GM18511 (cell line): ENCODE data around the gene PARS2.

Source experiments
- ATAC-seq: cut with Tn5 transposase; IDR thresholded peaks from one replicate; pipeline ENCODE4 v1.9.1; 2021; ENCODE audit warnings: mild to moderate bottlenecking, moderate library complexity; ENCODE audit not compliant: unreplicated experiment

PARS2 gene

DNA sequence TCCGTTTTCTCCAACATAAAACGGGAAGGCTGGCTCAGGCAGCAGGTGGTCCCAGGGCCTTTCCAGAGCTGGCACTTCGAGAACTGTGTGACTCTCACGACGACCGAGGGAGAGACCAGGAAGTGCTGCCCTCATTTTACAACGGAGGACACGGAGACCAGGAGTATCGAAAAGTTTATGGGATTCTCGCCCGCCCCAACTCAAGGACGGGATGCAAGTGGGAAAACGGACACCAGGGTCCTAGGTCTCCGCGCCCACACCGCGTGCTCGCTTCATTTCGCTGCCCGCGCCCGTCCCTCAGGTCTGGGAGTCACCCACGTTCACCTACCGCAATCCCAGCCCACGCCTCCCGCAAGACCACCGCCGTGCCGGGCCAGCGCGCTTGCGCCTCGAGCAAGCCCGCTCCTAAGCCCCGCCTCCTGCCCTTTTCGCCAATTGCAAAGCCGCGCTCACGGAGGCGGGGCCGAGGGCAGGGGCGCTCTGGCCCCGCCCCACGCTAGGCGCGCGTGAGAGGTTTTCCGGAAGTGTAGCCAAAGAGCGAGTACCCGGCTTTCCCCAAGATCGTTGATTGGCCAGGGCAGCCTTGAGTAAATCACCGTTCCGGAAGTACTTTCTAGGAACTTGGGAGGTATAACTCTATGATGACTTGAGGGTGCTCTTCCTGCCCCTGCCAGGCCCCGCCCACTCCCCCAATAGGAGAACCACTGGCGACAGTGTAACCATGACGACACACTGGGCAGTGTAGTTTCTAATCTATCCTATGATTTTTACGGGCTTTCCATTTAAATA is at the start of gene PARS2:
Gene PARS2 (minus strand): TSS at position 391 of the 789 bp plus-strand sequence. CDS start 5,362 bp downstream, outside the sequence.
- peak; percentile 98 for ATAC-seq

DNA sequence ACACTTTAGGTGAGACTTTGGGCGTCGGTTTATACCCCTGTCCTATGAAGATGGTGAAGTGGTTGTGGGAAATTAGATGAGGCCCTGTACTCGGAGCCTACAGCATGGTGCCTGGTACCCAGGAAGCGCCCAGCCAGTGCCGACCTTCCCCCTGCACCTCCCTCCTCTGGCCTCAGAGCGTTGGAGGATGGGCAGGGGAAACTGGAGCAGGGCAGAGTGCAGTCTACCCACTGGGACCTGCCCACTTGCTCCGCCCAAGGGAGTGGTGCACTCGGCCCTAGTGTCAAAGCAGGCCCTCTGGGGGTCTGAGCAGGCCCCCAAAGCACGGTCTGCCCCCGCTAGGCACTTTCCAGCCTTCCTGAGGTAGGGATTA is 49.8 kb upstream of the PARS2 start:
- no peak for ATAC-seq

DNA sequence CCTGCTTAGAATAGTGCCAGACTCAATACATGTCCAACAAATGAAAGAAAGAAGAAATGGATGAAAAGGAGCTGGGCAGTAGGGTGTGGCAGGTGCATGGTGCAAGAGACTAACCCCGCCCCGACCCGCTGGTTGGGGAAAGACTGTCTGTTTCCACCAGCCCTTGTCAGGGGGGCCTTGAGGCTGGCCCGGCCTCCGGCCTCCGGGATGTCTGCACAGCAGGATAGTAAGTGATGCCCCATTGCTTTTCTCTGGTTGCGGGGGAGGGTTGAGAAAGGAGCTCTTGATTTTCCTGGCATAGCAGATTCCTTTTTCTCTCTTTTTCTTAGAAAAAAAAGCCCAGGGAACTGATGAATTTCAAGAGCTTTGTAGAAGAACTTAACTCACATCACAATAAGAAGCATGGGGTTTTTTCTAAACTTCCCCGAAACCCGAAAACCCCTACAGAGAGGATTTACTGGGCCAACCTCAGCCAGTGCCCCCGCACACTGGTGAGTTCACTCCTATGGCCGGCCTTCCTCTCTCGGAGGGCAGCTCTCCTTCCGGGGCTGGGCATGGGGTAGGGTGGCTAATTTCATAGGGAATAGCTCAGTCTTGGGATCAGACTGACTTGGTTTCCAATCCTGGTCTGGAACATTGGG is 49.3 kb upstream of the PARS2 start:
- no peak for ATAC-seq

DNA sequence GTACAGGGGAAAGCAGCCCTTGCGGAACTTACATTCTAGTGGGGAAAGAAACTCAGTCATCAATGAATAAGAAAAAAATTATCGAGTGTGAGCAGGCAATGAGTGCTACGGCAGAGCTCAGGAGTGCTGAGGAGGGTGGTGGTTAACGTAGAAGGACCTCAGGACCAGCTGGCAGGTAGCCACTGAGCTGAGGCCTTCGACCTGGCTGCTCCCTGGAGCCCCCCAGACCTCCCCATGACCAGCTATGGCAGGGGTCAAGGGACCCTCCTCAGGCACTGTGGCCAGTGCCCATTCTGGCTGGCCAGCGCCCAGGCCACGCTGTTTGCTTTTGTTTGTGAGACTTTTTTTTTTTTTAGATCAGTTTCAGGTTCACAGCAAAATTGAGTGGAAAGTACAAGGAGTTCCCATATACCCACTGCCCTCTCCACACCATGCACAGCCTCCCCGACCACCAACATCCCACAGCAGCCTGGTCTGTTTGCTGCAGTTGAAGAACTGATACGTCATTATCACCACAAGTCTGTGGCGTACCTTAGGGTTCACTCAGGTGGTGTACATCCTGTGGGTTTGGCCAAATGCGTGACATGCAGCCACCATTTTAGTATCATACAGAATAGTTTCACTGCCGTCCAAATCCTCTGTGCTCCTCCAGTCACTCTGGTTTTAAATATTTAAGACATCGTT is 48.6 kb upstream of the PARS2 start:
- no peak for ATAC-seq

DNA sequence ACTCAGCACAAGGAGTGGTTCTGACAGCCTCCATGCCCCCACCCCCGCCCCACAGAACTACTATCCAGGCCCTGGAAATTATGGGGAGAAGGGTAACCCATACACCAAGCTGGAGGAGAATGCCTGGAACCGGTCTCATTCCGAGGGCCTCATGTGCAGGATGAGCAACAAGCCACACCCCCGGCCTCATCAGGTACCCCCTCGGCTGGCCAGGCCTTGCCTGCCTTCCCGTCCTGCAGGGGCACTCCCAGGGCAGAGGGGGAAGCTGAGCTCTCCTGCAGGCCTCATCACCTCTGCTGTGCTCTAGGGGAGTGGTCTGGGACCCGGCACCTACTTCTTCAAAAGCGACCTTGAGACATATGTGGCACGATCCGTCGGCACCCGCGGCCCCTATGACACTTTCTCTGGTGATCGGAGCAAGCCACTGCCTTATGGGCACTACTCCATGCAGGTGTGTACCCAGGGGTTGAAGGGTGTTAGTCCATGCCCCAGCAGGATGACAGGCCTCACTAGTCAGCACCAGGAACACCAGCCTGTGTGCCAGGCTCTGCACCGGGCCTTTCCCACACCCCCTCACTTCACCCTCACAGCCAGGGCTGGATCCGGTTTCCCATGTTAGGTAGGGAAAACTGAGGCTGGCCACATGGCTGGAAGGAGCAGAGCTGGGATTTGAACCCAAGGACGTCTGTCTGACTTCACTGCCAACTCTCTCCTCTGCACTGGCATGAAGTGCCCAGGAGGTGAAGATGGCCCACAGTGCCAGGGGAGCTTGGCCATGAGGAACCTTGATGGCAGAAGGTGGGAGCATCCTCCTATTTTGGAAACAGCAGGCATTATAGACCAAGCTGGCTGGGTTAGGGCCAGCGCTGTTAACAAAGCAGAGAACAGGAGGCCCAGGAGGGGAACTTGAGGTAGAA is 47.7 kb upstream of the PARS2 start:
- no peak for ATAC-seq

DNA sequence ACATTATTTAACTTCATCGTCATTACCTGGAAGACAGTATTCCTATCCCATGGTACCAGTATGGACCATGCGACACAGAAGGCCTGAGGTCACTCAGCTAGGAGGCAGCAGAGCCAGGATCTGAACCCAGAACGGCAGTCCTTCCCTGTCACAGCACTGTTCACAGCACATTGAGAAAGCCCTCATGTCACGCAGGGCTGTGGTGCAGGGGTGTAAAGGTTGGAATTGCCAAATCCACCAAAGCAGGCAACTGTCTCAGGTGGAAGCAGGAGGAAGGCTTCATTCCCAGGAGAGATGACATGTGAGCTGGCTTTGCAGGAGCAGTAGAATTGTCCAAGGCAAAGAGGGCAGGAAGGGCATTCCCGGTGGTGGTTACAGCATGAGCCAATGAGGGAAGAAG is 46.7 kb upstream of the PARS2 start:
- no peak for ATAC-seq

DNA sequence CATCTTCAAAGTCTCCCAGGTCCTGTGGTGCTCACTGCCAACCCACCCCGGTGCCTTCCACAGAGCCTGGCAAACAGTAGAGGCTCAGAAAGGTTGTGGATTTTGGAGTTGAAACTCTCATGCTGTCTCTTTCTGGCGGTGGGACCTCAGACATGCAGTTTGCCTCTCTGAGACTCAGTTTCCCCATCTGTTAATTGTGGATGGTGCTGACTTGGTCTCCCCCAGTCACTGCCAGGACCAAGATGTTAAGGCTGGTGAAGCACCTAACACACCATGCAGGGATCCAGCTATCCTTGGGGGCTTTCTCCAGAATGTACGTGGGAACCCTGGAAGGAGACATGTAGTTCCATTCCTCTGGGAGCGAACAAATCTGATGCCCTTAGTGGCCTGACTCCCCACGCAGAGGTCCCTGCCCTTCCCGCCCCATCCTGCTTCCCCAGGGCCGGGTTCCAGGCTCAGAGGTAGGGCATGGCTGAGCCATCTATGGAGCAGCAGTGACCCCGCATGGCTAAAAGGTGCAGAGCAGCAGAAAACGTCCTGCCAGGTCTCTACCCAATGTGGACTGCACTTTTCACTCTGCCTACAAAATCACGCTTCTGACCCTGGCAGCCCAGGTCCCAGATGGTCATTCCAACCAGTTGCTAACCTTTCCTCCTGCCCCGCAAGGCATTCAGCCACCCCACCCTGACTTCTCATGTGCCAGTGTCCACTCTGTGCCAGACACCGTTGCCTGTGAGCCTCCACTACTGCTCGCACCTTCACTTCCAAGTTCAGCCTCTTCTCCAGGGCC is 46.0 kb upstream of the PARS2 start:
- ATAC-seq, result peak; percentile 75

DNA sequence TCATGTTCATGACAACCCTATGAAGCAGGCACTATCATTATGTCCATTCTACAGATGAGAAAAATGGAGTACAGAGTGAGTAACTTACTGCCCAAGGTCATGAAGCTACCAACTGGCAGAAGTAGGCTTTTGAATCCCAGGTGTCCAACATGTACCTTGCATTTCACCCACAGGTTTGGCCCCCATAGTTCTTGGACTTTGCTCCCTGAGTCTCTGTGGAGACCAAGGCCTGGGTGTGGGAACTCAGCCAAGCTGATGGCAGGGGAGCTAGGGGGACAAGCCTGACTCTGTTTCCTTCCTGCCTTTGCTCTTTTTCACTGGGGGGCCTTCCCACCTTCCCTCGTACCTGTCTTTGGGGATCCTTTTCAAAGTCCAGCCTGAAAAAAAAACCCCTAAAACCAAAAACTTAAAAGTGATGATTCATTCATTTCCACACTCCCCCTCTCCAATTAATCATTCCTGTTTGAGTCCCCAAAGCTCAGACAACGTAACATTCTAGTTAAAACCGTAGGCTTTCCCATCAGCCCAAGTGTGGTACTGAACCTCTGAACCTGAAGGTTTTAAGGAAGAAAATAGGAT is 45.3 kb upstream of the PARS2 start:
- ATAC-seq, result no peak

DNA sequence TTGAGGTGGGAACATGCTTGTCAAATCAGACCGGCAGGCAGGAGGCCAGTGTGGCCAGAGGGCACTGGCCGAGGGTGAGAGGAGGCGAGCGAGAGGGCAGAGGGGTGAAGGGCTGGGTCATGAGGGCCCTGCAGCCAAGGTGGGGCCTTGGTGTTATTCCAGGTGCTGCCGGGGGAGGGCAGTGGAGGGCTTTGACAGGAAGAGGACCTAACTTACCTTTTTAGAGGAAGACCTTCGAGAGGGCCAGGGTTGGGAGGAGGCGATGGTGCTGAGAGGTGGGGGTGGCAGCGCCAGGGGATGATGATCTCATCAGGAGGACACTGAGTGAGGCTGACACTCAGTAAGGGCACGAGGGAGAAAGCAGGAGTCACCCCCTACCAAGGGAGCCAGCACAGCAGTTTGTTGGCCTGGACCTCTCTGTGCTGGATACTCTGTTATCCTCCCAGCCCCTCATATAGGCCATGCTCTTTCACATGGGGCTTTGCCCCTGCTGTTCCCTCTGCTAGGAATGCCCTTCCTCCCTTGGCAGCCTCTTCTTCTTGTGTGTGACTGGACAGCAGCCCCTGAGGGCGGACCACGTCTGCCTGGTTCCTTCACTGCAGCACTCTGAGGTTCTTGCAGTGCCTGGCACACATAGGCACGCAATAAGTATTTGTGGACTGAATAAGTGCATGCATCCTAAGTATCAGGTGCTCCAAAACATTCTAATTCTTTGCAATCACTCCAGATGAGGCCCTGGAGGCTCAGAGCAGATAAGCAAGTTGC is 44.3 kb upstream of the PARS2 start:
- no peak for ATAC-seq

DNA sequence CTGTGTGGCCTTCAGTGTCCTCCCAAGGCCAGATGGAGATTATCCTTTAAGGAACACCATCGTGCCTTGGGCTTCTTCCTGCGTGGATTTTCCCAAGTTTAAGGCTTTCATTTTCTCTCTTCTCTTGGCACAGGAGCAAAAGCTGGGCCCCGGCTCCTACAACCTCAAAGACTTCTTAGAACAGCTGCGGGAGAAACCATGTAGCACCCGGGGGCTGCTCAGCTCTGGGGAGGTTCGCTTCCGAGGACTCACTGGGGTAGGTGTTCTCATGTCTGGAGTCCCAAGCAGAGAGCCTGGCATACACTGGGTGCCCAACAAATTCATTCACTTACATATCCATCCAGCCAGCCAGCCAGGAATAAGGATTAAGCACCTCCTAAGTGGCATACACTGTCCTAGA is 43.4 kb upstream of the PARS2 start:
- no peak for ATAC-seq

DNA sequence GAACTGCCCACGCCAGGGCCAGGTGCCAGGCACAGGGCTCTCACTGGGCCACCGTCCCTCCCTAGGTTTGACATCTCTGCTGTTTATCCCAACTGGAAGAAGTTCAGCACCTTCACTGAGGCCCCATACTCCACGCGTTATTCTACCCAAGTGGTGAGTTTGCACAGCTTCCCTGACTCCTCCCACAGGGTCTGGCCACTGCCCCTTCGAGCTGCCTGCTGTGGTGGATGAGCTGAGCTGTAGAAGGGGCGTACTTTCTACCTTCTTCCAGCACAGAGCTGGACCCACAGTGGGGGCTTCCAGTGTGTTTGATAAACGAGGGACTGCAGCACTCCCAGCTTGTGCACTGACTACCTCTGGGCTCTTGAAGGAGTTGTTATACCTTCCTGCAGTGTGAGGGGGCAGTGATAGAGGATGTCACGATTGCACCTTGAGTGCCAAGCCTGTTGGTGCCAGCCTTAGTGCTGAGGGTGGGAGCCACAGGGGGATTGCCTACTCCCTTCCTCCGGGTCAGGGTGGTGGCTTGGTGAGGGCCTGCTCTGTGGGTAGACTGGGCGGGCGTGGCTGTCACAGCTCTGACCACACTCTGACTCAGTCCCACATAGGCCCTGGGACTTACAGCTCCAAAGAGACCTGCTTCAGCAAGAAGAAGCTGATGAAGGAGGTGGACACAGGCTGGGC is 42.7 kb upstream of the PARS2 start:
- ATAC-seq, result no peak

DNA sequence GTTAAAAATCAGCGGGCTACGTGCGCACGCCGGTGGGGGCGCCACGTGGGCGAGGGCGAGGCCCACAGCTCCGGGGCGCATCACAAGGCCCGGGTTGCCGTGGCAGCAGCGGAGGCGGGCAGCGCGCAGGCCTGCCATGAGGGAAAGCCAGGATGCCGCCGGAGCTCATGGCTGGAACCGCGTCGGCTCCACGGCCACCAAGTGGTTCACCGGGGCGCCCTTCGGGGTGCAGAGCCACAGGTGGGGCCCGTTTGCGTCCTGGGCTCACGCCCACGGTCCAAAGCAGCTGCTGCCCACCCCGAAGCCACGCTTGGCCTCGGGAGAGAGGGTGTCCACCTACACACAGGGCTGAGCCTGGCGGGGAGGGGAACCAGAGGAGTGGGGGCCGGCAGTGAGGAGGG is 41.7 kb upstream of the PARS2 start:
- ATAC-seq, result no peak

DNA sequence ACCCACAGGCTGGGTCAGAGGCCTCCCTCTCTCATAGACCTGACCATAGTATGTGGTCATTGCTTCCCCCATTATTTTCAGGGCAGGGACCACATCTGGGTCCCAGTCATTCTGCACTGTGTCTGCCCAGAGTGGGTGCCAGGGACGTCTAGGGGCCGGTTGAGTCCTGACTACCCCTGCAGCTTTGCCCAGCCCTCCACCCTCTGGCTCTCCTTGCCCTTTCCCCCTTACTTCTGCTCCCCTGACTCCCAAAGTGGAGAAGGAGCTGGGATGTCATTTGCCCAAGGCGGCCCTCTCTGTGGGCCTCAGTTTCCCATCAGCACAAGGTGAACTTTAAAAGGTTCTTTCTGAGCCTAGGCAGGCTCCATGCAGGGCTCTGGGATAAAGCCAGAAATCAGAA is 41.1 kb upstream of the PARS2 start:
- ATAC-seq, result no peak

DNA sequence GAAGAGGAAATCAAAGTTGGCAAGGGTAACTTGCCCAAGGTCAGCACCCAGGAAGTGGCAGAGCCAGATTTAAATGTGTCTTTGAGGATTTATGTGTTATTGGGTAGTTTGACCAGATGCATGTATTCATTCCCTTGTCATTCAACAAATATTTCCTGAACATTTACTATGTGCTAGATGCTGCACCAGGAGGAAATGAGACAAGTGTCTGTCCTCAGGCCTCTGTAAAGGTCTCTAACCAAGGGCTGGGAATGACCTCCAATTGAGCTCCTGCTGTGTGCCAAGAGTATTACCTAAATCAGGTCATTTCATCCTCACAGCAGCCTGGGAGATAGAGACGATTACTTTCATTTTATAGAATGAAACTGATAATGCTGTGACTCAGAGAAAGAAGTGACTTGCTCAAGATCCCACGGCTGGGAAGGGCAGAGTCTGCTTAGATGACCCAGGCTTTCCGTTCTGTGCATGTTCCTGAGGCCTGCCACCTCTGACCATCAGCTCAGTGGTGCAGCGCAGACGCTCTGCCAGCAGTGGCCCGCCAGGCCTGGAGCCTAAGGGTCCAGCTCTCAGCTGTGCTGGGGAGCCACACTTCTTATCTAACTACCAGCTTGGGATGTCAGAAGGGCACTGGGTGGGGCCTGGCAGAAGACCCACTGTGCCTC is 40.3 kb upstream of the PARS2 start:
- no peak for ATAC-seq

DNA sequence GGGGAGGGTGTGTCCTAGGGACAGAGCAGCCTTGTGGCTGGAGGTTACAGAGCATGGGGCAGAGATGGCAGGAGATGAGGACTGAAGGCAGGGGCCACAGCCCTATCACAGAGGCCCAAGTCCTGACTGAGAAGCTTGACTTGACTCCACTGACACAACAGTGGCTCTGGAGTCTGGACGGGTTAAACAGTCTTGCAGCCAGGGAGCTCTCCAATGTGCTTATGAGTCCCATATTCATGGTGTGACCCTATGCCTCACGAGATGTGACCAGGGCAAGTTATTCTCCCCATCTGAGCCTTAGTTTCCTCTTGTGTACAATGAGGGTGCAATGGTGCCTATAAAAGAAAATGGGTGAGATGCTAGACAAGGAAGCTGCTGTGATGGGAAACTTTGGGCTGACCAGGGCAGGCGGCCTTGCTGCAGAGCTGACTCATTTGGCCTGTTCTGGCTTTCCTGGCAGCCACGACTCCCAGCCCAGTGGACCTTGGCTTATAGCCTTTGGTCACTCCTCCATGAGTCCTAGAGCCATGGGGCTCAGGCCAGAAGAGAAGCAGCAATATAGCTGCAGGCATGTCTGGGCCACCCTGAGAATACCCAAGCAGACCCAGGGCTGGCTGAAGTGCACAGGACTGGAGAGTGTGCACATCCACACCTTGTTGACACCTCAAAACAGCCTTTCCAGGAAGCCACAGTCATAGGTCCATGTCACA is 39.6 kb upstream of the PARS2 start:
- no peak for ATAC-seq

DNA sequence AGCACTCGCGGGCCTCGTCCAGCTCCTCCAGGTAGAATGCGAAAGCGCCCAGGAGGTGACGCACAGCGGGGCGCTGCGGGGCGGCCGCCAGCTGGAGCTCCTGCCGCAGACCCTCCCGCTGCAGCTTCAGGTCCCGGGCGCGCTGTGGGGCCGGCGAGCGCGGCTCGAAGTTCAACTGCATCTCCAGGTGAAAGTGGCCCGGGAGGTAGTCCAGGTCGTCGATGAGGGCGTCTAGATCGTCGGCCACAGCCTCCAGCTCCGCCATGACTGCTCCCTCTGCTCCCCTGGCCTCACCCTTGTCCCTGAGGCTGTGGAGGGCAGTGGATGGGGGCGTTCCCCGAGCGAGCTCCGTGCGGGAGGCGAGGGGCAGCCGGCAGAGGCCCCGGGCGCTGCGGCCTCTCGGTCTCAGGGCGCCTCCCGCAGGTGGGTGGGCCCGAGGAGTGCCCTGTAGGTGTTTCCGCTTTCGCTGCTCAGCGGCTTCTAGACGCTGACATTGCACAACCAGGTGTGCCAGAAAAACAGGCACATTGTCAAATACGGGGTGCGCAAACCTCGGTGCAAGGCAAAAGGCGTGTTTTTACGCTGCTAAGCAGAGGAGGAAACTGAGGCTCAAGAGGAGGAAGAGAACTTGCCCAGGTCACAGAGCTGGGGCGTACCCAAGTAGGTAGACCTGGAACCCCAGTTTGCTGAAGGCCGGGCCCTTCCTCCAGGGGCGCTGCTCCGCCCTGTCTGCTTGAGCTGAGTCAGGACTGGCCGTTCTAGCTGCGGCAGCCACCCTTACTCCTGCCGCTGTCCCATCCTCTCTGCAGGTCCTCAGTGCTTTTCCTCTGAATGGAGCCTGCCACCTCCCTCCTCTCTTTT is 36.8 kb upstream of the PARS2 start, which contains the start of gene TTC22:
Gene TTC22 (minus strand): TSS at position 425 of the 861 bp plus-strand sequence. CDS start 160 bp downstream, at position 265.
- peak; percentile 87 for ATAC-seq
